Neural progenitor cell (in vitro differentiated cells): ENCODE data around the gene S100A5. TPM values are rescaled to one million over a fixed set of nuclear protein-coding genes. Genes with fewer than 3 reads are reported as not detected.
A peak's percentile ranks its signal among the peaks of the same experiment; 100 is the strongest.
"Not testable (repeated sequence)": the region's sequence is repeated elsewhere in the genome, so short reads cannot be mapped to it uniquely, and the experiment has no call there.

Source experiments
- DNase-seq: peaks from one replicate; pipeline ENCODE4 v3.0.0-alpha.2; 2016; ENCODE audit warnings: low spot score
- H2AFZ ChIP-seq: fragments of 200-600 bp; sonication (generic); replicated peaks from 2 replicates; pipeline ENCODE4 v1.6.1; 2016; ENCODE audit warnings: antibody characterized with exemption
- H3F3A ChIP-seq: fragments of 200-600 bp; sonication (generic); 2 replicates; pipeline ENCODE4 v1.6.1; 2016; ENCODE audit warnings: antibody characterized with exemption, low read depth
- H3K27ac ChIP-seq: fragments of 200-600 bp; sonication (generic); 2 replicates; pipeline ENCODE4 v1.5.1; 2016; ENCODE audit warnings: mild to moderate bottlenecking
- H3K27me3 ChIP-seq: fragments of 200-600 bp; sonication (generic); 2 replicates; pipeline ENCODE4 v1.6.1; 2016; ENCODE audit warnings: mild to moderate bottlenecking, moderate library complexity
- H3K36me3 ChIP-seq: fragments of 200-600 bp; sonication (generic); 2 replicates; pipeline ENCODE4 v1.5.1; 2016
- H3K4me1 ChIP-seq: fragments of 200-600 bp; sonication (generic); 2 replicates; pipeline ENCODE4 v1.6.1; 2016; ENCODE audit warnings: mixed run types
- H3K4me2 ChIP-seq: fragments of 200-600 bp; sonication (generic); 2 replicates; pipeline ENCODE4 v1.6.1; 2016
- H3K4me3 ChIP-seq: fragments of 200-600 bp; sonication (generic); 2 replicates; pipeline ENCODE4 v1.5.1; 2016
- H3K79me2 ChIP-seq: fragments of 200-600 bp; sonication (generic); 2 replicates; pipeline ENCODE4 v1.6.1; 2016; ENCODE audit warnings: low read depth
- H3K9ac ChIP-seq: fragments of 200-600 bp; sonication (generic); 2 replicates; pipeline ENCODE4 v1.6.1; 2016
- H3K9me3 ChIP-seq: fragments of 200-600 bp; sonication (generic); 2 replicates; pipeline ENCODE4 v1.5.1; 2016; ENCODE audit warnings: low read depth
- H4K20me1 ChIP-seq: fragments of 200-600 bp; sonication (generic); 2 replicates; pipeline ENCODE4 v1.6.1; 2016; ENCODE audit warnings: low read depth
- H3K27ac Mint-ChIP-seq: 3 replicates; pipeline ENCODE4 v1.8.0; 2021; ENCODE audit warnings: mixed read lengths
- H3K27me3 Mint-ChIP-seq: 2 replicates; pipeline ENCODE4 v1.8.0; 2022; ENCODE audit warnings: low read depth, mild to moderate bottlenecking, inconsistent platforms, moderate library complexity, mixed read lengths; ENCODE audit not compliant: insufficient read depth
- H3K36me3 Mint-ChIP-seq: 3 replicates; pipeline ENCODE4 v1.8.0; 2021; ENCODE audit warnings: mixed read lengths
- H3K4me1 Mint-ChIP-seq: 3 replicates; pipeline ENCODE4 v1.8.0; 2021; ENCODE audit warnings: mixed read lengths
- H3K4me3 Mint-ChIP-seq: 3 replicates; pipeline ENCODE4 v1.8.0; 2021; ENCODE audit warnings: mild to moderate bottlenecking, moderate library complexity, mixed read lengths
- H3K9me3 Mint-ChIP-seq: 3 replicates; pipeline ENCODE4 v1.8.0; 2020; ENCODE audit warnings: mixed read lengths
- CTCF ChIP-seq: fragments of 200-600 bp; sonication (generic); IDR thresholded peaks from 2 replicates; pipeline ENCODE4 v1.5.1; 2017; ENCODE audit warnings: antibody characterized with exemption, mild to moderate bottlenecking
- EZH2 ChIP-seq: fragments of 200-600 bp; sonication (generic); IDR thresholded peaks from 2 replicates; pipeline ENCODE4 v1.6.1; 2017; ENCODE audit warnings: antibody characterized with exemption, mild to moderate bottlenecking, moderate library complexity
- EZH2phosphoT487 ChIP-seq: fragments of 200-600 bp; sonication (generic); IDR thresholded peaks from 2 replicates; pipeline ENCODE4 v1.6.1; 2017; ENCODE audit warnings: antibody characterized with exemption
- total RNA-seq: library from RNA; depleted of rRNA; stranded (reverse); fragments of >200 nt; gene quantifications from 2 replicates; pipeline ENCODE4 v1.2.3, GENCODE V29; 2015; ENCODE audit warnings: low replicate concordance

The S100A5 gene
- total RNA-seq, 1 donor from 2014 or later, result not detected

GRCh38 chr1:153586347-153586746 lies 45.6 kb upstream of the S100A5 start:
- Histone ChIP-seq H3K4me2 (no peak overlapping the region), H4K20me1 (no peaks in the 10 kb centered on the region), H3K4me1 (peaks cover 19% of the 10 kb centered on the region), H3K4me3 (no peak overlapping the region), H3K9ac (no peak overlapping the region), H3K36me3 (no peaks in the 10 kb centered on the region), H3K9me3 (no peaks in the 10 kb centered on the region), H3F3A (peaks cover 7% of the 10 kb centered on the region), H2AFZ (peak overlapping the region; percentile 42), H3K27me3 (no peaks in the 10 kb centered on the region), H3K79me2 (no peaks in the 10 kb centered on the region), H3K27ac (no peak overlapping the region)
- H3K27me3 Mint-ChIP-seq, result no peaks in the 10 kb centered on the region
- H3K27ac Mint-ChIP-seq, result no peak overlapping the region
- DNase-seq, result no peak
- TF ChIP-seq CTCF (no peak), EZH2phosphoT487 (no peak), EZH2 (no peak)
- H3K4me3 Mint-ChIP-seq, result no peak overlapping the region
- H3K9me3 Mint-ChIP-seq, result peaks cover under 1% of the 10 kb centered on the region
- H3K36me3 Mint-ChIP-seq, result no peaks in the 10 kb centered on the region
- H3K4me1 Mint-ChIP-seq, result peaks cover 18% of the 10 kb centered on the region

- no peak for DNase-seq
- Histone ChIP-seq H4K20me1 (no peaks in the 10 kb centered on the region), H3K9ac (no peak overlapping the region), H3K36me3 (no peaks in the 10 kb centered on the region), H3K4me3 (no peak overlapping the region), H3K27ac (no peak overlapping the region), H3K9me3 (no peaks in the 10 kb centered on the region), H3F3A (peaks cover 7% of the 10 kb centered on the region), H3K4me2 (no peak overlapping the region), H3K79me2 (no peaks in the 10 kb centered on the region), H2AFZ (no peak overlapping the region), H3K27me3 (no peaks in the 10 kb centered on the region), H3K4me1 (peaks cover 19% of the 10 kb centered on the region)
- H3K27ac Mint-ChIP-seq, result no peak overlapping the region
- H3K27me3 Mint-ChIP-seq, result peaks cover 2% of the 10 kb centered on the region
- H3K4me3 Mint-ChIP-seq, result no peak overlapping the region
- H3K4me1 Mint-ChIP-seq, result peaks cover 18% of the 10 kb centered on the region
- H3K36me3 Mint-ChIP-seq, result no peaks in the 10 kb centered on the region
- TF ChIP-seq EZH2 (no peak), CTCF (no peak), EZH2phosphoT487 (no peak)
- H3K9me3 Mint-ChIP-seq, result peaks cover 4% of the 10 kb centered on the region
Observed at GRCh38 chr1:153585006-153585405, 44.3 kb upstream of the S100A5 start.

- Histone ChIP-seq H3K79me2 (no peaks in the 10 kb centered on the region), H3K36me3 (no peaks in the 10 kb centered on the region), H4K20me1 (no peaks in the 10 kb centered on the region), H2AFZ (no peak overlapping the region), H3K4me2 (peak overlapping the region; percentile 45), H3F3A (peaks cover 15% of the 10 kb centered on the region), H3K4me3 (no peak overlapping the region), H3K9ac (no peak overlapping the region), H3K9me3 (no peaks in the 10 kb centered on the region), H3K27me3 (no peaks in the 10 kb centered on the region), H3K27ac (no peak overlapping the region), H3K4me1 (peaks cover 23% of the 10 kb centered on the region)
- no peak for TF ChIP-seq CTCF
- no peak for TF ChIP-seq EZH2
- no peak for TF ChIP-seq EZH2phosphoT487
- peaks cover 2% of the 10 kb centered on the region for H3K27me3 Mint-ChIP-seq
- H3K4me3 Mint-ChIP-seq, result no peak overlapping the region
- no peaks in the 10 kb centered on the region for H3K36me3 Mint-ChIP-seq
- DNase-seq, result no peak
- H3K27ac Mint-ChIP-seq, result no peak overlapping the region
- peaks cover 4% of the 10 kb centered on the region for H3K9me3 Mint-ChIP-seq
- peaks cover 21% of the 10 kb centered on the region for H3K4me1 Mint-ChIP-seq
Observed at GRCh38 chr1:153583976-153584375, 43.2 kb upstream of the S100A5 start.

- not testable (repeated sequence) for H3K4me3 Mint-ChIP-seq, H3K9me3 Mint-ChIP-seq, DNase-seq, H3K27me3 ChIP-seq, H3K9me3 ChIP-seq, H3K36me3 ChIP-seq, H3K79me2 ChIP-seq, H3K27me3 Mint-ChIP-seq, H3K4me3 ChIP-seq, H3K27ac ChIP-seq, H2AFZ ChIP-seq, H3K36me3 Mint-ChIP-seq, H3K9ac ChIP-seq, H4K20me1 ChIP-seq, H3K27ac Mint-ChIP-seq
- peaks cover 26% of the 10 kb centered on the region for H3K4me1 Mint-ChIP-seq
- H3K4me2 ChIP-seq, result peak overlapping the region; percentile 45
- H3F3A ChIP-seq, result peaks cover 19% of the 10 kb centered on the region
- peaks cover 28% of the 10 kb centered on the region for H3K4me1 ChIP-seq
Observed at GRCh38 chr1:153583514-153583913, 42.8 kb upstream of the S100A5 start.

- not testable (repeated sequence) for H3K36me3 ChIP-seq, H3K4me2 ChIP-seq, H3K79me2 ChIP-seq, H3K36me3 Mint-ChIP-seq, H3K27me3 Mint-ChIP-seq, H3K27ac Mint-ChIP-seq, H3K27ac ChIP-seq, DNase-seq, H2AFZ ChIP-seq, H4K20me1 ChIP-seq, H3K9ac ChIP-seq, H3K4me3 Mint-ChIP-seq, H3K27me3 ChIP-seq, H3K9me3 ChIP-seq, H3K4me3 ChIP-seq, H3K9me3 Mint-ChIP-seq
- Histone ChIP-seq H3F3A (peaks cover 20% of the 10 kb centered on the region), H3K4me1 (peaks cover 35% of the 10 kb centered on the region)
- H3K4me1 Mint-ChIP-seq, result peaks cover 32% of the 10 kb centered on the region
Observed at GRCh38 chr1:153582836-153583235, 42.1 kb upstream of the S100A5 start.
